ENCODE data around the gene MCOLN1.

Gene MCOLN1

DNA sequence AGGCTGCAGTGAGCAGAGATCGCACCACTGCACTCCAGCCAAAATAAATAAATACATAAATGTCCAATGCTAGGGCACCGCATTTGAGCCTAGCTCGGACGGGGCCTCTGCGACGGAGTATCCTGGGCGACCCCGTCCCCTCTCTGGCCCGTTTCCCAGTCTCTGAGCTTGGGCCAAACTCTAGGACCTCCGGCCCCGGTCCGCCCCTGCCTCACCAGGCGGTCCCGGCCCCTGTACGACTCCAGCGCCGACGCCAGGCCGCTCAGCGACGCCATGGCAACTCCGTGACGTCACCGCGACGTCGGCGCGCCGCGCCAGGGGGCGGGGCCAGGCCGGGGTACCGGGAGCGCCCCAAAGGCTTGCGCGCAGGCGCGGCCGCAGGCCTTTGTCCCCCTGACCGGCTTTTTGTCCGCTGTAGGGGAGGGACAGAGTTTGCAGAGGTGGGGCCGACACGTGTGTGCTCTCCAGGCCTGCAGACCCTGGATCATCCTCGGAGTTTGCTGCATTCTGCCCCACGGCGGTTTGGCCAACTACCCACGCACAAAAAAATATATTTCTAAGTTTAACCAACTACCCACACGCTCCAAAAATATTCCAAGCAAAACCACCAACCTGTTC is 33.6 kb upstream of the MCOLN1 start, which contains the start of gene PEX11G:
TSS of gene PEX11G (minus strand) at position 300 of the 618 bp plus-strand sequence. CDS start at position 275, 25 bp downstream.
- DNase-seq (peak; percentile 85 to 91 (median 91)), ATAC-seq (replicated peaks) (peak; percentile 94)
- no peaks in the 10 kb centered on the region for H3K9me3 Mint-ChIP-seq
- peaks cover 7% of the 10 kb centered on the region for H3K36me3 Mint-ChIP-seq (ENCODE audit: insufficient read depth)
- H3K27ac Mint-ChIP-seq, result peak within 1 kb of the TSS; percentile 63 to 84
- peak within 1 kb of the TSS; percentile 76 to 84 for H3K4me3 Mint-ChIP-seq
- peaks cover 7 to 14% of the 10 kb centered on the region in 2 donors for H3K4me1 Mint-ChIP-seq (ENCODE audit: low read depth in 2 of 2)
- H3K27me3 Mint-ChIP-seq, result no peaks in the 10 kb centered on the region

DNA sequence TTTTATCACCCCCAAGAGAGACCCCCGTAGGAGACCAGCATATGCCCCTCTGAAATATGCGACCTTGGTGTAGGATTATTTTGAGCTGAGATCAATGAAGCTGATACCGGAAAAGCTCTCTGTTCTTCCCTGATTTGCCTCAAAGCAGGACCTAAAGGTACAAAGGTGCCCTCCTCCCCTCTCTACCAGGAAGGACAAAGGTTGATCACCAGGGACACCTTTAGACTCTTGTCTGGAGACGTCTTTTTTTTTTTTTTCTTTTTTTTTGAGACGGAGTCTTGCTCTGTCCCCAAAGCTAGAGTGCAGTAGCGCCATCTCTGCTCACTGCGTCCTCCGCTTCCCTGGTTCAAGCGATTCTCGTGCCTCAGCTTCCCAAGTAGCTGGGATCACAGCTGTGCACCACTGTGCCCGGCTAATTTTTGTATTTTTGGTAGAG is 32.8 kb upstream of the MCOLN1 start:
- ATAC-seq (replicated peaks) (no peak), DNase-seq (no peak)
- Mint-ChIP-seq H3K27ac (peak overlapping the region; percentile 63 to 84), H3K4me1 (ENCODE audit: low read depth in 2 of 2) (peaks cover 7 to 14% of the 10 kb centered on the region in 2 donors), H3K9me3 (no peaks in the 10 kb centered on the region), H3K27me3 (no peaks in the 10 kb centered on the region), H3K36me3 (ENCODE audit: insufficient read depth) (peaks cover 9% of the 10 kb centered on the region), H3K4me3 (peak overlapping the region; percentile 76 to 84)

DNA sequence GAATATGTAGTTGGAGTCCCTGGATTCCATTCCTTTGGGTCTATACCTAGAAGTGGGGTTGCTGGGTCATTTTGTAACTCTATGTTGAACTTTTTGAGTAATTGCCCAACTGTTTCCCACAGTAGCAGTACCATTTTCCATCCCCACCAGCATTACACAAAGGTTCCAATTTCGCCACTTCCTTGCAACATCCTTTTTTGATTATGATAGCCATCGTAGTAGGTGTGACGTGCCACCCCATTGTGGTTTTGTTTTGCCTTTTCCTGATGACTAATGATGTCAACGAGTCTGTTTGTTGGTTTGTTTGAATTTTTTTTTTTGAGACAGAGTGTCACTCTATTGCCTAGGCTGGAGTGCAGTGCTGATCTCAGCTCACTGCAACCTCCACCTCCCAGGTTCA is 30.3 kb upstream of the MCOLN1 start:
- ATAC-seq (replicated peaks) (peak; percentile 49), DNase-seq (no peak)

DNA sequence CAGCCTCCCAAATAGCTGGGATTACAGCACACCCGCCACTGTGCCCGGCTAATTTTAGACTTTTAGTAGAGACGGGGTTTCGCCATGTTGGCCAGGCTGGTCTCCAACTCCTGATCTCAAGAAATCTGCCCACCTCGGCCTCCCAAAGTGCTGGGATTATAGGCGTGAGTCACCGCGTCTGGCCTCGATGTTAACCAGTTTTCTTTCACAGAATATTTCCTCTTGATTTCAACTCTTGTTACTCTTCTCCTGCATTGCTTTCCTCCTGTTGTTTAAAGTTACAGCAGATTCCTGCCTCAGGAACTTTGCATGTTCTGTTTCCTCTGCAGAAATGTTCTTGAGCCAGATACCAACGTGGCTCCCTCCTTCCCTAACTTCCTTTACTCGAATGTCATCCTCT is 29.9 kb upstream of the MCOLN1 start:
- Mint-ChIP-seq H3K9me3 (no peaks in the 10 kb centered on the region), H3K27ac (peak overlapping the region in 1 of 2 donors; percentile 50), H3K4me1 (ENCODE audit: low read depth in 2 of 2) (peaks cover 7 to 14% of the 10 kb centered on the region in 2 donors), H3K4me3 (no peak overlapping the region), H3K27me3 (peaks cover 16 to 22% of the 10 kb centered on the region in 2 donors), H3K36me3 (ENCODE audit: insufficient read depth) (peaks cover 6% of the 10 kb centered on the region)
- no peak for ATAC-seq (replicated peaks)
- DNase-seq, result no peak

More for the DNA sequence above, 30.3 kb upstream of the MCOLN1 start:
- no peak overlapping the region for H3K27ac Mint-ChIP-seq
- H3K4me3 Mint-ChIP-seq, result no peak overlapping the region
- H3K27me3 Mint-ChIP-seq, result peaks cover 12 to 18% of the 10 kb centered on the region in 2 donors
- H3K4me1 Mint-ChIP-seq (ENCODE audit: low read depth in 2 of 2), result peaks cover 7 to 14% of the 10 kb centered on the region in 2 donors
- H3K9me3 Mint-ChIP-seq, result no peaks in the 10 kb centered on the region
- H3K36me3 Mint-ChIP-seq (ENCODE audit: insufficient read depth), result peaks cover 6% of the 10 kb centered on the region

DNA sequence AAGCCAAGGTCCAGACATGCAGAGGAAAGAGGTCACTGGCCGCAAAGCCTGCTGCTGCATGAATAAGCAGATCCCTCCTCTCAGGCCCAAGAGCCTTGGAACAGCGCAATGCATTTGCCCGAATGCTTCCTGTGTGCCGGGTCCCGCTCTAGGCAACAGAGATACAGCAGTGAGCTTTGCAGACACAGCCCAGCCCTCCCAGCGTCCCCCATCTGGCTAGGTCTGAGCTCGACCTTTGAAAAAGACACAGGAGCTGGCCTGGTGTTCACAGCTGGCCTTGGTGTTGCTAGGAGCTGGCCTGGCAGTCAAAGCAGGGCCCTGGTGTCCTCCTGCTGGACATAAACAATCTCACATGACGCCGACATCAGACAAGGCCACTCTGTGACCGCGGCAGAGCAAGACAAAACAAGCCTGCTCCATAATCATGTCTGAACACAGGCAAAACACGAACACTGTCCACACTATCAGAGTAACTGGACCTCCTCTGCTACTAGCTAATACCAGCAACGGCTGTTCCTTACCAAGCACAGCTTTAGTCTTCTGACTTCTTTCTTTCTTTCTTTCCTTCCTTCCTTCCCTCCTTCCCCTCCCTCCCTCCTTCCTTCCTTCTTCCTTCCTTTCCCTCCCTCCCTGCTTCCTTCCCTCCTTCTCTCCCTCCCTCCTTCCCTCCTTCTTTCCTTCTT is 27.9 kb upstream of the MCOLN1 start:
- Mint-ChIP-seq H3K9me3 (no peaks in the 10 kb centered on the region), H3K27ac (no peak overlapping the region), H3K4me1 (ENCODE audit: low read depth in 2 of 2) (peaks cover 6 to 9% of the 10 kb centered on the region in 2 donors), H3K27me3 (peaks cover 30 to 39% of the 10 kb centered on the region in 2 donors), H3K4me3 (no peak overlapping the region), H3K36me3 (ENCODE audit: insufficient read depth) (peaks cover 2% of the 10 kb centered on the region)
- DNase-seq (no peak), ATAC-seq (replicated peaks) (no peak)

DNA sequence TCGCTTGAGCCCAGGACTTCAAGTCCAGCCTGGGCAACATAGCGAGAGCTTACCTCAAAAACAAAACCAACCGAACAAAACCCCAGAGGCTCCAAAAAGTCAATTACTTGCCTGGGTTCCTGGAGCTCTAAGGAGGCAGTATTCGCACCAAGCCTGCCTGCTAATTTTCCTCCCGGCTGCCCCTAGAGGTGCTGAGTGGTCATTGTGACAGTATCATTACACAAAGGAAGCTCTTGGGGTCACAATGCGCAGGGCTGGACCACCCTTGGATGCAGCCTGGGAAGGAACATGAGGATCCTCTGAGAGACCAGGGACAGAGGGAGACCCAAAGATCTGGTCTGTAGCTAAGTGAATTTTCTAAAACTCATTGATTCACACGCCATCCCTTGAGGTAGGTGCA is 25.1 kb upstream of the MCOLN1 start:
- Mint-ChIP-seq H3K27me3 (peaks cover 36 to 62% of the 10 kb centered on the region in 2 donors), H3K4me3 (no peak overlapping the region), H3K27ac (no peak overlapping the region), H3K9me3 (no peaks in the 10 kb centered on the region), H3K4me1 (ENCODE audit: low read depth in 2 of 2) (peaks cover under 1 to 5% of the 10 kb centered on the region in 2 donors), H3K36me3 (ENCODE audit: insufficient read depth) (peaks cover 2% of the 10 kb centered on the region)
- DNase-seq, result no peak
- peak; percentile 45 for ATAC-seq (replicated peaks)

DNA sequence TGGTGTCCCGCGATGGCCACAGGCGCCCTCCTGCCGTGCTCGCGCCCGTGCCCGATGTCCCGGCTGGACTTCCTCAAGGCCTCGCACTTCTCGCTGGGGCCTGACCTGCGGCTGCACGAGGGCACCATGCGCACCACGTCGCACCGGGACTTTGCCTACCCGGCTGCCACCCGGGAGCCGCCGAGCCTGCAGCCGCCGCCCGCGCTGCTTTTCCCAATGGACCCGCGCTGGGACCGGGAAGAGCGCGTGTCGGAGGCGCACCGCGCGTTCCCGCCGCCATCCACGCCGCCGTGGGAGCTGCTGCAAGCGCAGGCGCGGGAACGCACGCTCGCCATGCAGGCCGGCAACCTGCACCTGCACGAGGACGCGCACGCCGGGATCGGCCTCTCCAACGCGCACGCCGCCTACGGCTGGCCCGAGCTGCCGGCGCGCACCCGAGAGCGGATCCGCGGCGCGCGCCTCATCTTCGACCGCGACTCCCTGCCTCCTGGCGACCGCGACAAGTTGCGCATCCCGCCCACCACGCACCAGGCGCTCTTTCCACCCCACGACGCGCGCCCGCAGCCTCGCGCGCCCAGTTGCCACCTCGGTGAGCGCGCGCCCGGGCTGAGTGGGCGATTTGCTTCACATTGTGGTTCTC is 21.5 kb upstream of the MCOLN1 start:
- Mint-ChIP-seq H3K9me3 (no peaks in the 10 kb centered on the region), H3K27ac (no peak overlapping the region), H3K36me3 (ENCODE audit: insufficient read depth) (peaks cover 2% of the 10 kb centered on the region), H3K4me1 (ENCODE audit: low read depth in 2 of 2) (peaks cover 0 to 7% of the 10 kb centered on the region in 2 donors), H3K27me3 (peaks cover 44 to 82% of the 10 kb centered on the region in 2 donors), H3K4me3 (peak overlapping the region in 1 of 2 donors; percentile 30)
- DNase-seq (no peak), ATAC-seq (replicated peaks) (peak; percentile 21)

DNA sequence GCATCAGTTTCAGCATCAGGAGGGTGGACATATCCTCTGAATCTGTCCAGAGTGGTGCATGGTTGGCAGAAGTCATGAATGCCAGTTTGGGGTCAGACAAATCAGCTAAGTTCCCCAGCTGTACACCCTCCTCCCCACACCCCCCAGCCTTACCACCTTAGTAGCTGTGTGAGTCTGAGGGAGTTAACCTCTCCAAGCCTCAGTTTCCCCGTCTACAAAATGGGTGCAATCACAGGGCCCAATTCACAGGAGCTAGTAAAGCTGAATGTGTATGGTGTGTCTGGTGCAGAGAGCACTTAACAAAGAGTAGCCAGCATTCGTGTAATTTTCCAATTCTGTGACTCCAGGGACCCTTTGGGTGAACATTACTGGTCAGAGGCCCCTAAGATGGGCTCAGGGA is 19.9 kb upstream of the MCOLN1 start:
- peaks cover 40 to 86% of the 10 kb centered on the region in 2 donors for H3K27me3 Mint-ChIP-seq
- H3K9me3 Mint-ChIP-seq, result peaks cover 0 to 2% of the 10 kb centered on the region in 2 donors
- DNase-seq (no peak), ATAC-seq (replicated peaks) (no peak)
- peaks cover 3% of the 10 kb centered on the region for H3K36me3 Mint-ChIP-seq (ENCODE audit: insufficient read depth)
- no peak overlapping the region for H3K27ac Mint-ChIP-seq
- H3K4me1 Mint-ChIP-seq (ENCODE audit: low read depth in 2 of 2), result peaks cover 5 to 12% of the 10 kb centered on the region in 2 donors
- H3K4me3 Mint-ChIP-seq, result no peak overlapping the region

DNA sequence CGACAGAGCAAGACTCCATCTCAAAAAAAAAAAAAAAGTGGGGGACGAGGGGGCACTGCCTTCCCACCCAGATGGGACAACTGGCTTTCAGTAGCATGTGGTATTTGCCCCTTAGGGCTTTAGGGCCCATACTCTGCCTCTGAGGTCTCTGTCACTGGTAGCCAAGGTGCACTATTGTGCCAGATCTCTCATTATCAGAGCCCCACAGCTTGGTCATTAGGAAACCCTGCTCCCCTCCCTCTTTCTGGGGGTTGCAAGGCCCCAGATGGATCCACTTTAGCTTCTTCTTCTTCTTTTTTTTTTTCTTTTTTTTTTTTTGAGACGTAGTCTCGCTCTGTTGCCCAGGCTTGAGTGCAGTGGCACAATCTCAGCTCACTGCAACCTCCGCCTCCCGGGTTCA is 17.7 kb upstream of the MCOLN1 start:
- Mint-ChIP-seq H3K27me3 (peaks cover 33 to 83% of the 10 kb centered on the region in 2 donors), H3K27ac (no peak overlapping the region), H3K4me1 (ENCODE audit: low read depth in 2 of 2) (peaks cover 5 to 14% of the 10 kb centered on the region in 2 donors), H3K4me3 (no peak overlapping the region), H3K36me3 (ENCODE audit: insufficient read depth) (peaks cover 3% of the 10 kb centered on the region), H3K9me3 (peaks cover 0 to 2% of the 10 kb centered on the region in 2 donors)
- DNase-seq (no peak), ATAC-seq (replicated peaks) (no peak)

DNA sequence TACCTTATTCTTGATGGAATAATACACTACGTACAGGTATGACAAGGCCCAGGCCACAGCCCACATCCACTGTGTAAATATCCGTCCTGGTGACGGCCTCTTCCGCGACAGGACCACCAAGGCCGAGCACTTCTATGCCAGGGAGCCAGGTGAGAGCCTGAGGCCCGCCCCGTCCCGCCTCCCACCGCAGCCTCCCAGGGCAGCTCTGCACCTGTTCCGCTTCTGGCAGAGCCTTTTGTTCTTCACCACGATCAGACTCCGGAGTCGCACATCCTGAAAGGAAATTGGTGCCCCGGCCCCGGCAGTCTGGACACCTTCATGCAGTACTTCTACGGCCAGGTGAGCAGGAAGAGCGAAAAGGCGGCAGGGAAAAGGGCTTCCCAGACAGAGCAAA is 17.1 kb upstream of the MCOLN1 start:
- peaks cover 33 to 79% of the 10 kb centered on the region in 2 donors for H3K27me3 Mint-ChIP-seq
- no peak overlapping the region for H3K4me3 Mint-ChIP-seq
- ATAC-seq (replicated peaks), result no peak
- peaks cover 3% of the 10 kb centered on the region for H3K36me3 Mint-ChIP-seq (ENCODE audit: insufficient read depth)
- no peak overlapping the region for H3K27ac Mint-ChIP-seq
- no peak for DNase-seq
- H3K4me1 Mint-ChIP-seq (ENCODE audit: low read depth in 2 of 2), result peaks cover 5 to 14% of the 10 kb centered on the region in 2 donors
- peaks cover 0 to 2% of the 10 kb centered on the region in 2 donors for H3K9me3 Mint-ChIP-seq

DNA sequence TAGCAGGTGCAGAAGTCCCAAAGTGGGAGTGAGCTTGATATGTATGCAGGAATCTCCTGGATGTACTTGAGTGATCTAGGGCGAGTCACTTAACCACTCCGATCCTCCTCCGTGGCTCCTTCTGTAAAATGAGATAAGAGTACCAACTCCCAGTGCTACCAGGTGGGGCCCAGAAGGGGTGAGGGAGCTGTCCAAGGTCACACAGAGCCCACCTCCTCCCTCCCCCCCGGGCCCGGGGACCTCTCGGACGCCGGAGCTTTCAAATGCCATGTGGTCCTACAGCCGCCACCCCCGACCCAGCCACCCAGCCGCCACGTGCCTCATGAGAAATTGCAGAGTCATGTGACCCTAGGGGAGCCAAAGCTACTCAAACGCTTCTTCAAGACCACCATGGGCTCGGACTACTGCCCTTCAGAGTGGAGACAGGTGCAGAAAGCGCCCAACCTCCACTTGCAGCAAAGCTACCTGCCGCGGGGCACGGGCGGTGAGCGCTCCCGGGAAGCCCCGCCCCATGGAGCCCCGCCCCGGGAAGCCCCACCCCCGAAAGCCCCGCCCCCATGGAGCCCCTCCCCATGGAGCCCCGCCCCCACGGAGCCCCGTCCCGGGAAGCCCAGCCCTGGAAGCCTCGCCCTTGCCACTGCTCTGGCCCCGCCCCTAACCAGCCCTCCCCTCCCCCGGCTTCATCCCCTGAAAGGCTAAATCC is 16.6 kb upstream of the MCOLN1 start:
- Mint-ChIP-seq H3K4me1 (ENCODE audit: low read depth in 2 of 2) (peaks cover 5 to 14% of the 10 kb centered on the region in 2 donors), H3K36me3 (ENCODE audit: insufficient read depth) (peaks cover 3% of the 10 kb centered on the region), H3K9me3 (peaks cover 0 to 2% of the 10 kb centered on the region in 2 donors), H3K4me3 (peak overlapping the region in 1 of 2 donors; percentile 25), H3K27ac (peak overlapping the region in 1 of 2 donors; percentile 65), H3K27me3 (peaks cover 33 to 78% of the 10 kb centered on the region in 2 donors)
- ATAC-seq (replicated peaks), result peak; percentile 40
- no peak for DNase-seq

DNA sequence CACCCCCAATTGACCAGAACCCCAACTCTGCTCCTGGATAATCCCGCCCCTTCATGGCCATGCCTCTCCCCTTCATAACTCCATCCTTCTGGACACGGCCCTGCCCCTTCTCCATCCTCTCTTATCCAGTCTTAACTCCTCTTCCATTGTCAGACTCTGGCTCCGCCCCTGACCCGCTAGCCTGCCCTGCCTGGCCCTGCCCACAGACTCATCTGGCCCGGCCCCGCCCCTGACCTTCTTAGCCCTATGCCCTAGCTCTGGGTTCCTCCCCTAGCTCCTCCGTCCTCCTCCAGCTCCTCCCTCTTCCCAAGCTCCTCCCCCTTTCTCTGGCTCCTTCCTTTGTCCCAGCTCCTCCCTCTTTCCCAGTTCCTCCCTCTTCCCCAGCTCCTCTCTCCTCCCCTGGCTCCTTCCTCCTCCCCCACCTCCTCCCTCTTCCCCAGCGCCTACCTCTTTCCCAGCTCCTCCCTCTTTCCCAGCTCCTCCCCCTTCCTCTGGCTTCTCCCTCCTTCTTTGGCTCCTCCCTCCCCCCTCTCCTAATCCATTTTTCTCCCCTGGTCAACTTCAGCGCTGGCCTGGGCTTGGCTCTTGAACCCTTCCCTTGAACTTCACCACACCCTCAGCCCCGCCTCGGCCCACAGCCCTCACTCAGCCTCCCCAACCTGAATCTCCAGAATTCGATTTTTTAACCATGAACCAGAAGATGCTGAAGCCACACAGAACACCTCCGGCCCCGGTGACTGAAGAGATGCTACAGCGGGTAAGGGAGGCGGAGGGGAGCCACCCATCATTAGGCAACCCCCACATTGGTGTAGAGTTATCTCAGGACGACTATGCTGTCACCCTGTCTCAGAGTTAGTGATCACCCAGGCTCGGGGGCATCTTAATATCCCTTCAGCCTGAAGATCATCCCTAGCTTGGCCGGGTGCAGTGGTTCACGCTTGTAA is 15.8 kb upstream of the MCOLN1 start:
- Mint-ChIP-seq H3K4me3 (peak overlapping the region in 1 of 2 donors; percentile 25), H3K4me1 (ENCODE audit: low read depth in 2 of 2) (peaks cover 5 to 13% of the 10 kb centered on the region in 2 donors), H3K27me3 (peaks cover 29 to 70% of the 10 kb centered on the region in 2 donors), H3K36me3 (ENCODE audit: insufficient read depth) (peaks cover 3% of the 10 kb centered on the region), H3K9me3 (peaks cover 0 to 2% of the 10 kb centered on the region in 2 donors), H3K27ac (peak overlapping the region; percentile 65 to 81)
- ATAC-seq (replicated peaks), result peak; percentile 77
- peak in 1 of 3 experiments; percentile 26 for DNase-seq

All from effector memory CD8-positive, alpha-beta T cell (primary cell).